ENCODE data around the gene PSMA4. TPM values are rescaled to one million over a fixed set of nuclear protein-coding genes. Genes with fewer than 3 reads are reported as not detected.

The PSMA4 gene
- 100 to 1,000 TPM in 8 of 9 donors, 10 to 100 TPM in 1; 86.3 to 410 (median 145) TPM for total RNA-seq
- 100 to 1,000 TPM; 126 to 372 (median 173) TPM for polyA plus RNA-seq
- long read RNA-seq, donor 1, full-length matches to known transcripts = 201 of 554 reads
- long read RNA-seq, donor 1, partial matches to known transcripts = 343 of 554 reads
- long read RNA-seq, donor 1, other reads (novel, unspliced or antisense) = 10 of 554 reads
- long read RNA-seq, donor 2, full-length matches to known transcripts = 147 of 395 reads
- long read RNA-seq, donor 2, partial matches to known transcripts = 248 of 395 reads
- long read RNA-seq, donor 2, other reads (novel, unspliced or antisense) = 0 of 395 reads
- long read RNA-seq, donor 3, full-length matches to known transcripts = 161 of 338 reads
- long read RNA-seq, donor 3, partial matches to known transcripts = 169 of 338 reads
- long read RNA-seq, donor 3, other reads (novel, unspliced or antisense) = 8 of 338 reads
- long read RNA-seq, donor 4, full-length matches to known transcripts = 73 of 82 reads
- long read RNA-seq, donor 4, partial matches to known transcripts = 5 of 82 reads
- long read RNA-seq, donor 4, other reads (novel, unspliced or antisense) = 4 of 82 reads
- long read RNA-seq, donor 5, full-length matches to known transcripts = 88 of 90 reads
- long read RNA-seq, donor 5, partial matches to known transcripts = 1 of 90 reads
- long read RNA-seq, donor 5, other reads (novel, unspliced or antisense) = 1 of 90 reads
- long read RNA-seq, donor 6, full-length matches to known transcripts = 53 of 57 reads
- long read RNA-seq, donor 6, partial matches to known transcripts = 4 of 57 reads
- long read RNA-seq, donor 6, other reads (novel, unspliced or antisense) = 0 of 57 reads
- long read RNA-seq, donor 7, full-length matches to known transcripts = 73 of 235 reads
- long read RNA-seq, donor 7, partial matches to known transcripts = 162 of 235 reads
- long read RNA-seq, donor 7, other reads (novel, unspliced or antisense) = 0 of 235 reads
- long read RNA-seq, donor 8, full-length matches to known transcripts = 156 of 572 reads
- long read RNA-seq, donor 8, partial matches to known transcripts = 410 of 572 reads
- long read RNA-seq, donor 8, other reads (novel, unspliced or antisense) = 6 of 572 reads
- long read RNA-seq, donor 9, full-length matches to known transcripts = 129 of 313 reads
- long read RNA-seq, donor 9, partial matches to known transcripts = 176 of 313 reads
- long read RNA-seq, donor 9, other reads (novel, unspliced or antisense) = 8 of 313 reads
- long read RNA-seq, donor 10, full-length matches to known transcripts = 41 of 166 reads
- long read RNA-seq, donor 10, partial matches to known transcripts = 125 of 166 reads
- long read RNA-seq, donor 10, other reads (novel, unspliced or antisense) = 0 of 166 reads

- Histone ChIP-seq H3K27ac (peak within 1 kb of the TSS; percentile 26 to 95 (median 95)), H3K36me3 (replicated peaks in 1 of 2) (peaks cover 0 to 31% of the 10 kb centered on the region in 2 donors)
Measured at GRCh38 chr15:78540141-78540870, at the start of gene PSMA4. Gene PSMA4 (plus strand): TSS chr15:78540444. CDS start chr15:78541928, 1,484 bp downstream.

GRCh38 chr15:78492872-78493271 lies 47.4 kb upstream of the PSMA4 start:
- no peak for DNase-seq
- intact Hi-C loops (cut with DNase I) = no loop called here
- no peaks in the 10 kb centered on the region for H3K27me3 ChIP-seq
- peaks cover 0 to 8% of the 10 kb centered on the region in 2 donors for H3K4me1 ChIP-seq (replicated peaks in 1 of 2)
- H3K4me3 ChIP-seq = no peak overlapping the region
- H3K27ac ChIP-seq = peak overlapping the region in 3 of 5 donors; percentile 27 to 61 (median 60)
- 57 to 76% (median 75%) methylated on average over 1 of the region's 1 CpG for WGBS, 4 donors
- TF ChIP-seq CTCF (IDR thresholded peaks at IDR 0.05) (no peak), POLR2A (IDR thresholded peaks at IDR 0.05) (no peak)
- H3K36me3 ChIP-seq (replicated peaks in 1 of 2) = peaks cover 0 to 96% of the 10 kb centered on the region in 2 donors
- no peaks in the 10 kb centered on the region for H3K9me3 ChIP-seq (replicated peaks in 1 of 3)

More at GRCh38 chr15:78540141-78540870, at the start of gene PSMA4:
- H3K4me1 ChIP-seq (replicated peaks in 1 of 2) = peaks cover 7 to 29% of the 10 kb centered on the region in 2 donors
- intact Hi-C loops (cut with DNase I) = no loop called here
- TF ChIP-seq POLR2A (IDR thresholded peaks at IDR 0.05) = peak; percentile 37 to 74
- TF ChIP-seq CTCF (IDR thresholded peaks at IDR 0.05) = no peak
- peak within 1 kb of the TSS; percentile 9 to 90 (median 78) for H3K4me3 ChIP-seq
- H3K9me3 ChIP-seq (replicated peaks in 1 of 3) = no peaks in the 10 kb centered on the region
- no peaks in the 10 kb centered on the region for H3K27me3 ChIP-seq
- WGBS, 4 donors = 0 to 2% (median 1%) methylated on average over 26 to 56 of the region's 56 CpGs
- peak; percentile 91 to 96 (median 94) for DNase-seq

DNA sequence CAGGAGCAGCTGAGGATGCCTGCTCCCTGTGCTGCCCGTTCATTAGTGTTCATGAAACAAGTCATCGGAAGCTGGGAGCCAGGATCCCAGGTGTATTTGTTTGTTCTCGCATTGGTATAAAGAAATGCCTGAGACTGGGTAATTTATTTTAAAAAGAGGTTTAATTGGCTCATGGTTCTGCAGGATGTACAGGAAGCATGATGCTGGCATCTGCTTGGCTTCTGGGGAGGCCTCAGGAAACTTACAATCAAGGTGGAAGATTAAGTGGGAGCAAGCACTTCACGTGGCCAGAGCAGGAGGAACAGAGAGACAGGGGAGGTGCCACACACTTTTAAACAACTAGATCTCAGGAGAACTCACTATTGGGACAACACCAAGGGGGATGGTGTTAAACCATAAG lies 38.4 kb upstream of the PSMA4 start:
- Histone ChIP-seq H3K27me3 (no peaks in the 10 kb centered on the region), H3K9me3 (replicated peaks in 1 of 3) (no peaks in the 10 kb centered on the region), H3K4me3 (no peak overlapping the region), H3K27ac (no peak overlapping the region), H3K4me1 (replicated peaks in 1 of 2) (peaks cover 0 to 2% of the 10 kb centered on the region in 2 donors), H3K36me3 (replicated peaks in 1 of 2) (peaks cover 0 to 33% of the 10 kb centered on the region in 2 donors)
- WGBS, 4 donors = 83 to 99% (median 92%) methylated on average over 4 of the region's 4 CpGs
- TF ChIP-seq POLR2A (IDR thresholded peaks at IDR 0.05) = no peak
- no peak for TF ChIP-seq CTCF (IDR thresholded peaks at IDR 0.05)
- DNase-seq = no peak
- intact Hi-C loops (cut with DNase I) = no loop called here
